ENCODE results near the gene NID2.

NID2 gene

DNA sequence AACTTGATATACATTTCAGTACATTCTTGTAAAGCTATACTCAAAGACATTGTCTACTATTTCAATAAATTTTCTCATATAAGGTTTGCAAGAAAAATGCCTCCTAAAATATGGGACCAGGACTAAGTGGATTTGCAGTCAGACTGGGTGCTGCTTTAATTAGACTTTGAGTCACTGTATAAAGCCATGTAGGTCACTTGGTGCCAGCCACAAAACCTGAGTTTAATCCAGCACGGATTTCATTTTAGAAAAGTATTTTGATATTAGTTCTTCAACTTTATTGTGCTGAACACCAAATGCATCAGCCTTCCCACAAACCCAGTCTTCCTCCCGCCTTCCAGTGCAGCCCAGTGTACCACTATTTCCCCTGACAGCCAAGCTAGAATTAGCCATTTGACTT is 9.9 kb upstream of the NID2 start:
- Histone ChIP-seq H3K4me3 (ENCODE audit: low read depth, low read length) (no peak overlapping the region), H3K27me3 (no peaks in the 10 kb centered on the region; the same call in 1 of the 2 replicates), H3K36me3 (no peaks in the 10 kb centered on the region), H3K4me1 (no peaks in the 10 kb centered on the region), H3K9me3 (no peaks in the 10 kb centered on the region)
- DNase-seq = no peak
- TF ChIP-seq, protein P1, sequence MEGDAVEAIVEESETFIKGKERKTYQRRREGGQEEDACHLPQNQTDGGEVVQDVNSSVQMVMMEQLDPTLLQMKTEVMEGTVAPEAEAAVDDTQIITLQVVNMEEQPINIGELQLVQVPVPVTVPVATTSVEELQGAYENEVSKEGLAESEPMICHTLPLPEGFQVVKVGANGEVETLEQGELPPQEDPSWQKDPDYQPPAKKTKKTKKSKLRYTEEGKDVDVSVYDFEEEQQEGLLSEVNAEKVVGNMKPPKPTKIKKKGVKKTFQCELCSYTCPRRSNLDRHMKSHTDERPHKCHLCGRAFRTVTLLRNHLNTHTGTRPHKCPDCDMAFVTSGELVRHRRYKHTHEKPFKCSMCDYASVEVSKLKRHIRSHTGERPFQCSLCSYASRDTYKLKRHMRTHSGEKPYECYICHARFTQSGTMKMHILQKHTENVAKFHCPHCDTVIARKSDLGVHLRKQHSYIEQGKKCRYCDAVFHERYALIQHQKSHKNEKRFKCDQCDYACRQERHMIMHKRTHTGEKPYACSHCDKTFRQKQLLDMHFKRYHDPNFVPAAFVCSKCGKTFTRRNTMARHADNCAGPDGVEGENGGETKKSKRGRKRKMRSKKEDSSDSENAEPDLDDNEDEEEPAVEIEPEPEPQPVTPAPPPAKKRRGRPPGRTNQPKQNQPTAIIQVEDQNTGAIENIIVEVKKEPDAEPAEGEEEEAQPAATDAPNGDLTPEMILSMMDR (IDR thresholded peaks at IDR 0.05; ENCODE audit: low read depth, low read length) = no peak

DNA sequence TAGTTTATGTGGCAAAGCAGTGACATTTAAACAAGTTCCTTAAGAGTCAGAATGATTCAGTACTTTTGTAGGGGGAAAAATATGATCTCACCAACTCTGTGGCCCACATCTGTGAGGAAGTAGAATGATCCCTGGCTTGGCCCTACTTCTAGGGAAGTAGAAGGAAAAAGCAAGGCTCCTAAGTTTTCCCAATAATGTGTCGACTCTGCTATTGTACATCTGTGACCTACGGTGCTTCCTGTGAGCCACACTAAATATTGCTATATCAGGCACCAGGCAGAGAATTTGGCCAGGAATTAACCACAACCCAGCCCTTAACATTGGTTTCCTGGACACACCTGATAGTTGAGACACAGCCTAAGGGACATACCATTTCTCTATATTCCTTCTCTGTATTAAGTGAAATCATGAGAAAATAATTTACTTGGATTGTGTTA is 9.3 kb upstream of the NID2 start:
- no peaks in the 10 kb centered on the region for H3K4me1 ChIP-seq
- H3K27me3 ChIP-seq = no peaks in the 10 kb centered on the region; the same call in 1 of the 2 replicates
- no peak overlapping the region for H3K4me3 ChIP-seq (ENCODE audit: low read depth, low read length)
- no peaks in the 10 kb centered on the region for H3K9me3 ChIP-seq
- TF ChIP-seq, protein P1 (IDR thresholded peaks at IDR 0.05; ENCODE audit: low read depth, low read length) = no peak
- H3K36me3 ChIP-seq = no peaks in the 10 kb centered on the region
- DNase-seq = no peak

DNA sequence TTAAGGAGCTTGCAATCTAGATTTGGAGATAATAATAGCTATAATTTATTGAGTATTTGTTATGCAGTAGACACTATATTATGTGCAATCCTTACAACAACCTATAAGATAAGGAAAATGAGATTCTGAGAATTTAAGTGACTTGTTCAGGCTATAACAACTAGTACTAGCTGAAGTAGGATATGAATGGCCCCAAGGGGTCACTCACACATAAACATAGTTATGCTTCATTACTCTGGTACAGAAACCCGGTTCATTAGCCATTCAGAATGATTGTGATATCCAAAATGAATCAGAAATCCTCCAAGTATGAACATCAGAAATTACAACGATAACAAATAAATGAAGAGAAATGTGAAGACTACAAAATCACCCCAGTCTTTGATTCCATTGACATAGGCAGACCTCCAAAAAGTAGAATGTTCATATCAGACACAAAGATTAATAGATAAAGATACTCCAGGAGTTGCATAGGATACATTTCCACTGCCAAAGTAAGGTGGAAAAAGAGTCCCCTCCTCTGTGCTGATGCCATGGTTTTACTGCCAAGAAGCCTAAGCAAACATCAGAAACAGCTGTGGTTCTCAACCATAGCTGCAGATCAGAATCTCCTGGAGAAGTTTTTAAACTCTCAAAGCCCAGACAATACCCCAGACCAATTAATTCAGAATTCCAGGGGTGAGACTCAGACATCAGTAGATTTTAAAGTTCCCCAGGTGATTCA is 8.6 kb upstream of the NID2 start:
- TF ChIP-seq, protein P1 (IDR thresholded peaks at IDR 0.05; ENCODE audit: low read depth, low read length) = no peak

DNA sequence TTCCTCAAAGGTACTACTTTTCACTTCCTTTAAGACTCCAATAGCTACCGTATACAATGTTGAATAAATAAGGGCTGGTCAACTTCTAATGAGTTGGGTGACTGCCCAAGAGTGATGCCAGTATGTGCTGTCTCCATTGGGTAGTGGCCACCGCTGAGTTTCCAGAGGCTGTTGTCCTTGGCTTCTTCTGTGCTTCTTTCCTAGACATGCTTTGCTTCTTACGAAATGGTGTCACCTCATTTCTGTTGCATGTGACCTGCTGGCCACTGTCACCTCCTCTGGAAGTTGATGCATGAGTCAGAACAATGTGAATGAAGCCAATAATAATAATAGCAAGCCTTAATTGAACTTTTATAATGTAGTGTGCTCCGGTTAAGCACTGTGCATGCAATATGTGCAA is 7.5 kb upstream of the NID2 start:
- Histone ChIP-seq H3K27me3 (no peaks in the 10 kb centered on the region), H3K4me1 (no peaks in the 10 kb centered on the region), H3K36me3 (no peaks in the 10 kb centered on the region), H3K4me3 (ENCODE audit: low read depth, low read length) (no peak overlapping the region), H3K9me3 (no peaks in the 10 kb centered on the region)
- TF ChIP-seq, protein P1 (IDR thresholded peaks at IDR 0.05; ENCODE audit: low read depth, low read length) = no peak
- DNase-seq = no peak

More for the DNA sequence above, 8.6 kb upstream of the NID2 start:
- H3K4me3 ChIP-seq (ENCODE audit: low read depth, low read length) = no peak overlapping the region
- no peaks in the 10 kb centered on the region for H3K36me3 ChIP-seq
- H3K27me3 ChIP-seq = no peaks in the 10 kb centered on the region; the same call in 1 of the 2 replicates
- DNase-seq = no peak
- H3K4me1 ChIP-seq = no peaks in the 10 kb centered on the region
- H3K9me3 ChIP-seq = no peaks in the 10 kb centered on the region

DNA sequence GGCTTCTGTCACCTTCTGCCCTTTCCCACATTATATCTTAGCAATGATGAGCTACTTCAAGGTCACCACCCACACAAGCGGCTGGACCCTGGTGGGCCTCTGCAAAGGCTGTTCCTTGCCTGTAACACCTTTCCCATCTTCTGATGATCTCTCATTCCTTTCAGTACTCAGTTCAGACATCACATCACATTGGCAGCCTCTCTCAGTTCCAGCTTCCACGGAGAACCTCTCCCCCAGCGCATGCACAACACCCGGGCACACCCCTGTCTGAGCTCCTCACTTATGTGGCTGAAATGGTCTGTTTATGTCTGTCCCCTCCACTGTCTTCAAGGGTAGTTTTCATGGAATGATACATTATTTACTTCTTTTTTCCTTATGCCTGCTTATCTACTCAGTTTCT is 6.5 kb upstream of the NID2 start:
- no peaks in the 10 kb centered on the region for H3K4me1 ChIP-seq
- H3K4me3 ChIP-seq (ENCODE audit: low read depth, low read length) = no peak overlapping the region
- no peaks in the 10 kb centered on the region for H3K36me3 ChIP-seq
- H3K27me3 ChIP-seq = no peaks in the 10 kb centered on the region
- no peaks in the 10 kb centered on the region for H3K9me3 ChIP-seq
- TF ChIP-seq, protein P1 (IDR thresholded peaks at IDR 0.05; ENCODE audit: low read depth, low read length) = no peak
- DNase-seq = no peak

DNA sequence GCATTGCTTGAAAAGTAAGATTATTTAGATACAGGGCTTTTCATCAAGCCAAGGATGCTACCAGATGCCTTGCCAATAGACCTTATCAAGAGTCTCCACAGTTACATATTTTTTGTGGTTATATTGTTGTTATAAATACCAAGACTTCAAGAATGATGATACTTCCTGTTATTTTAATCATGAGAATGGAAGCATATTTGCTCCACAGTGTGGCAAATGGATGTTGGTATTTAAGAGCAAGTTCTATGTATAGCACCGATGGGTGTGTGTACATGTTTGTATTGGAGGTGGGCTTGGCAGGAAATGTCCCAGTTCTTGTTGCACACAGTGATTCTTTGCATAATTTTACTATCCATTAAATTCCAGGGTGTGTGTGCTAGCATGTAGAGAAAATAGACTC is 4.4 kb upstream of the NID2 start:
- H3K9me3 ChIP-seq = no peaks in the 10 kb centered on the region
- H3K4me3 ChIP-seq (ENCODE audit: low read depth, low read length) = no peak overlapping the region
- 0 out of 2 replicates have a peak, but pooled peaks cover 2% of the 10 kb centered on the region for H3K4me1 ChIP-seq
- H3K27me3 ChIP-seq = peaks cover 3% of the 10 kb centered on the region
- TF ChIP-seq, protein P1 (IDR thresholded peaks at IDR 0.05; ENCODE audit: low read depth, low read length) = no peak
- DNase-seq = no peak
- H3K36me3 ChIP-seq = no peaks in the 10 kb centered on the region

Measured in BE2C (cell line).